ENCODE results near the gene PLEKHG4.

PLEKHG4 gene

DNA sequence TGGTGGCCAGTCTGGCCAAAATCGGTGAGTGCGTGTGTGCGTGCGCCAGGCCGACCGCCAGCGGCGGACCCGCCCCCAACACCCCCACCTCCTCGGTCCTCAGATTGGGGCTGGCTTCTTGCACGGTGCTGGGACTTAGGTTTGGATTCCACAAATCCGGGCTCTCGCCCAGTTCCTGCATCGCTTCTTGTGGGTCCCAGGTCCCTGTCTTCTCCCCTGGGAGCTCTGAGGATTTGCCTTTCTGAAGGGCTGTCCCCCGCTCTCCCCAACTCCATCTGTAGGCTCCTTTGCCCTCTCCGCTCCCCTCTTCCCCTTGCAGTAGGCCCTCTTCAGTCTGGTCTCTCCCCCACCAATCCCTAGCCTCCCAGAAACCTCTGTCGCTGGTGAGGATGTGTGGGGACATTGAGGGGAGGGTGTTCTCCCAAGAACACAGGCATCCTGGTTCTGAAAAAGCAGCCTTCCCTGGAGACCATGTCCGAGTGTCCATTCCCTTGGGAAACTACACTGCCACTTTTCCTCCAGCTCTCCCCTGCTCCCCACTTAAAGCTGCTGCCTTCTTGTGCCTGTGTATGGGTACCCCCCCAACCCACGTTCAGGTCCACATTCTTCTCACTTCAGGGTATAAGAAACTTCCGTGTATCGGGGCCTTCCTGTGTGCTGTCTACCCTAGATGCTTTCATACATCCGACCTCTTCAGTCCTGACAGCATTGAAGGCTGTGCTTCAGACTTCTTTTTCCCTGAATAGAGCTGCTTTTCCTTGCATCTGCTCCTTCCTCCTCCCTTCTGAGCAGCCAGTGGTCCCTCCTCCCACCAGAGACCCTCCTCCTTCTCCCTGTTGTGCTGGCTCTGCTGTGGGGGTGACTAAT lies 29.9 kb upstream of the PLEKHG4 start:
- Mint-ChIP-seq H3K36me3 (no peaks in the 10 kb centered on the region), H3K27ac (no peak overlapping the region), H3K4me3 (peak overlapping the region; percentile 78), H3K4me1 (peaks cover 28% of the 10 kb centered on the region), H3K27me3 (peaks cover 11% of the 10 kb centered on the region), H3K9me3 (no peaks in the 10 kb centered on the region)
- no peak for ATAC-seq (ENCODE audit: low read depth)
- no peak for DNase-seq (ENCODE audit: low spot score in 2 of 2)

DNA sequence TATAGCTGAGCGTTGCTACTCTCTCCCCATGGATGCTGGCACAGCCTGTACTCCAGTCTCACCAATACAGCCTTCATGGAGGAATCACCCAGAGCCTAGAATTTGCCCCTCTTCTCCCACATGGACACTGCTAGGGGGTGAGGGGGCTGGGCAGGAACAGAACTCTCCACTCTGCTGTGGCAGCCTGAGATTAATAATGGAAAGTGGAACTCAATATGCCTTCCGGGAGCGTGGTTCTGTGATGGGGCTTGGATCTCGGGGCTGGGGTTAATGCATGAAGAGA lies 29.3 kb upstream of the PLEKHG4 start:
- no peak for DNase-seq (ENCODE audit: low spot score in 2 of 2)

DNA sequence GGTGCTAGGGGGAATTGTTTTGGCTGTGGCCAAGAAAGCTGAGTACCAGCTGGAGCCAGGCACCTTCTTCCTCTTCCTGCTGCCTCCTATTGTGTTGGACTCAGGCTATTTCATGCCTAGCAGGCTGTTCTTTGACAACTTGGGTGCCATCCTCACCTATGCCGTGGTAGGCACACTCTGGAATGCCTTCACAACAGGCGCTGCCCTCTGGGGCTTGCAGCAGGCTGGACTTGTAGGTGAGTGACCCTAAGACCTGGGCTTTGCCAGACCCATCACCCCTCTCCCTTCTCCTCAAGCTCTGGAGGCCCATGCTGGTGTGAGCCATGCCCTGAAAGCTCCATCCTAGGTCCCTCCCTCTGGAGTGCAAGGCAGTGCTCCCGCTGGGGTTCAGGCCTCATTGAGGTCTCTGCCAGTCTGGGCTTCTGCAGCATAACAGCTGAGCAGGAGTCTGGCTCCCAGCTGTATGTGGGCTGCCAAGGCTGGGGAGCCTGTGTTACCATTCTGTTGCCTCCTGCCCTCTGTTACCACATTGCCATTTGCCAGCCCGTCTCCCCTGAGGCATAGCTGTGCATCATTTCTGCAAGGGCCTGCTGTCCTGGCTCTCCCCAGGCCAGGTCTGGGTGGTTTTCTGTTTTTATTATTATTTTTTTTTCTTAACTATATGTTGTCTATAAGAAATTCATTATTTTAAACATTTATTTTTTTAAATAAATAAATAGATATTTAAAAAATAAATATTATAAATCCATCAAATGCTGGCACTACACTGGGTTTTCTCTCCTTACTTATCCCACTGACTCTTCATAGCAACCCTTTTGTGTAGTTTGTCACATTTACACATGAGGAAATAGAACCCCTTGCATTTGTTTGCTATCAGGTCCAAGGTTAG lies 26.5 kb upstream of the PLEKHG4 start:
- H3K36me3 Mint-ChIP-seq, result no peaks in the 10 kb centered on the region
- H3K27me3 Mint-ChIP-seq, result peaks cover 11% of the 10 kb centered on the region
- no peaks in the 10 kb centered on the region for H3K9me3 Mint-ChIP-seq
- H3K4me1 Mint-ChIP-seq, result peaks cover 16% of the 10 kb centered on the region
- H3K4me3 Mint-ChIP-seq, result no peak overlapping the region
- H3K27ac Mint-ChIP-seq, result no peak overlapping the region
- DNase-seq (ENCODE audit: low spot score in 2 of 2) (no peak), ATAC-seq (ENCODE audit: low read depth) (no peak)

More for the DNA sequence above, 29.3 kb upstream of the PLEKHG4 start:
- Mint-ChIP-seq H3K4me3 (peak overlapping the region; percentile 78), H3K9me3 (no peaks in the 10 kb centered on the region), H3K36me3 (no peaks in the 10 kb centered on the region), H3K27ac (no peak overlapping the region), H3K4me1 (peaks cover 25% of the 10 kb centered on the region), H3K27me3 (peaks cover 11% of the 10 kb centered on the region)
- no peak for ATAC-seq (ENCODE audit: low read depth)

DNA sequence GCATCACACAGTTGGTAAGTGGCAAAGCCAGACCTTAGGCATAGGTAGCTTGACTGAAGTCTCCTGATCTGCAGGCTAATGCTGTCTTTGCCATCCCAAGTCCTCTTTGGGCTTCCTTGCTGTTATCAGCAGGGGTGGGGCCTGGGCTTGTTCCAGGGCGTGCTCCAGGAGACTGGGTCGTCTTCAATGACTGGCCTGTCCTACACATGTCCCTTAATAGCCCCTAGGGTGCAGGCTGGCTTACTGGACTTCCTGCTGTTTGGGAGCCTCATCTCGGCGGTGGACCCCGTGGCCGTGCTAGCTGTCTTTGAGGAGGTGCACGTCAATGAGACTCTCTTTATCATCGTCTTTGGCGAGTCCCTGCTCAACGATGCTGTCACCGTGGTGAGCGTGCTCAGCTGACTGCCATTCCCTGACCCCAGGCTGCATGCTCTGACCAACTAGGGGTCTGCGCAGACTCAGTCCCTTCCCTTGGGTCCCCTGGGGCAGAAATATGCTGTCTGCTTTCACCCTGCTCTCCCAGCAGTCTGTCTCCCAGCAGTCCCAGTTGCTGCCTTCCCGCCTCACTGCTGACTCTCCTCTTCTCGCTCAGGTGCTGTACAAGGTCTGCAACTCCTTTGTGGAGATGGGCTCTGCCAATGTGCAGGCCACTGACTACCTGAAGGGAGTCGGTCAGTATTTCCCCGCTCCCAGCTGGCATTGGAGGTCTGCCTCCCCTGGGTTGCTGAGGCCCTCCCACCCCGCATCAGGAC lies 24.4 kb upstream of the PLEKHG4 start:
- peaks cover 2% of the 10 kb centered on the region for H3K4me1 Mint-ChIP-seq
- no peaks in the 10 kb centered on the region for H3K9me3 Mint-ChIP-seq
- DNase-seq (ENCODE audit: low spot score in 2 of 2), result no peak
- H3K27ac Mint-ChIP-seq, result no peak overlapping the region
- ATAC-seq (ENCODE audit: low read depth), result no peak
- no peak overlapping the region for H3K4me3 Mint-ChIP-seq
- H3K27me3 Mint-ChIP-seq, result peaks cover 5% of the 10 kb centered on the region
- no peaks in the 10 kb centered on the region for H3K36me3 Mint-ChIP-seq

DNA sequence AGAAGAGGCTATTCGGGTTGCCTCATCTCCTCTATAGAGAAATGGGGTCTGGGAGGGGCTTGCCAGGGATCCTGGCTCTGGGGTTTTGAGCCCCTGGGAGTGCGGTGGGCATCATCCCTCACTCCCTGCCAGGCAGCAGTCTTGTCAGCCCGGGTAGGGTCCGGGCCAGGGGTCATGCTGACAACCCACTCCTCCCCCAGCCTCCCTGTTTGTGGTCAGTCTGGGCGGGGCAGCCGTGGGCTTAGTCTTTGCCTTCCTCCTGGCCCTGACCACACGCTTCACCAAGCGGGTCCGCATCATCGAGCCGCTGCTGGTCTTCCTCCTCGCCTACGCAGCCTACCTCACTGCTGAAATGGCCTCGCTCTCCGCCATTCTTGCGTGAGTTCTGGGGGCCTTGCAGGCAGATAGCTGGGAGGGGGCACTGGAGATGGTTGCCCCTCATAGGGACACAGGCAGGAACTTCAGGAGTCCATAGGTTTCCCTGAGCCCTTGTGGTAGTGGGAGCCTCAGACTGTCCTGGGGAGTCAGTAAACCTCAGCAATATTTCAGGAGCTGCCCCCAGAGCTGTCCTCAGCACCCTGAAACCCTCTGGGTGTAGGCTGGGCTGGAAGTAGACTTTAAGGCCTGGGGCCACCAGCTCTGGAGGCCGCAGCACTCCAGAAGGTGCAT lies 23.6 kb upstream of the PLEKHG4 start:
- H3K4me1 Mint-ChIP-seq, result no peaks in the 10 kb centered on the region
- no peak for ATAC-seq (ENCODE audit: low read depth)
- H3K4me3 Mint-ChIP-seq, result no peak overlapping the region
- peaks cover 2% of the 10 kb centered on the region for H3K27me3 Mint-ChIP-seq
- no peaks in the 10 kb centered on the region for H3K36me3 Mint-ChIP-seq
- H3K27ac Mint-ChIP-seq, result no peak overlapping the region
- no peaks in the 10 kb centered on the region for H3K9me3 Mint-ChIP-seq
- DNase-seq (ENCODE audit: low spot score in 2 of 2), result no peak

DNA sequence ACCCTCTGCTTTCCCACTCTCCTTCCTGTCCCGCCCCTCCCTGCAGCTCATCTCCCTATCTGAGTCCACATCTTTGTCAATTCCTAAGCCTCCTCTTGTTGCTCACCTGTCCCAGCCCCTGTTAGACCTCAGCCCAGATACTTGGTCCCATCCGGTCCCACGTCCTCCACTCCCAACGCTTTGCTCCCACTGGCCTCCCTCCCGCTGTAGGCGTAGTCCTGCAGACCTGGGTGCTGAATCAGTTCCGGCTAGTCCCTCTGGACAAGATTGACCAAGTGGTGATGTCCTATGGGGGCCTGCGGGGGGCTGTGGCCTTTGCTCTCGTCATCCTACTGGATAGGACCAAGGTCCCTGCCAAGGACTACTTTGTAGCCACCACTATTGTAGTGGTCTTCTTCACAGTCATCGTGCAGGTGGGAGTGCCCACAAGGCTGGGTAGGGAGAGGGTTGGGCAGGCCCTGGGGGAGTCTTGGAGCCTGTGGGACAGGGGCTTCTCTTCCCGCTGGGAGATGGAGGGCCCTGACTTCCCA lies 22.6 kb upstream of the PLEKHG4 start:
- Mint-ChIP-seq H3K4me1 (no peaks in the 10 kb centered on the region), H3K36me3 (no peaks in the 10 kb centered on the region), H3K4me3 (no peak overlapping the region), H3K27ac (no peak overlapping the region), H3K9me3 (no peaks in the 10 kb centered on the region), H3K27me3 (peaks cover under 1% of the 10 kb centered on the region)
- ATAC-seq (ENCODE audit: low read depth) (no peak), DNase-seq (ENCODE audit: low spot score in 2 of 2) (no peak)

DNA sequence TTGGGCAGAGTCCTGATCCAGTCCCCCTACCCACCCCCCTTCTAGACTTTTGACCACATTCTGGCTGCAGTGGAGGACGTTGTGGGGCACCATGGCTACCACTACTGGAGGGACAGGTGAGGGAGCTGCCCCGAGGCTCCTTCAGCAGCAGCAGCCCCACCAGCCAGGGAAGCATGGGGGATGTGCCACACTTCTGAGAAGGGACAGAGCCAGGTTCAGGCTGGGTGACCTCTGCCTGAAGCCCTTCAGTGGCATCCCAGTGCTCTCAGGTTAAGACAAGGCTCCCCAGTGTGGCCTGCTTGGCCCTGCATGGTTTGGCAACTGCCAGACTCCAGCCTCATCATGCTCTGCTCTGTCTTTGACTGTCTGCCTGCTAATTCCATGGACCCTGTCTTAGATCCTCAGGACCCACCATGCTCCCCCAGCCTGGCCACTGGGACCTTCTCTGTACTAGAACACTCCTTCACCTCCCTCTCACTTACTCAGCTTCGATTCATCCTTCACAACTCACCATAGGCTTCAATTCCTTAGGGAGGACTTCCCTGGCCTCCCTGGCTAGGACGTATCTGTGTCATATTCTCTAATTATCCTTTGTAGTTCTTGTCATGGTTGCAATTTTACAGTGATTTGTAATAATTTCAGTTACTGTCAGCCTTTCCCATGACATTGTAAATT lies 21.7 kb upstream of the PLEKHG4 start:
- Mint-ChIP-seq H3K36me3 (no peaks in the 10 kb centered on the region), H3K27me3 (no peaks in the 10 kb centered on the region), H3K4me1 (no peaks in the 10 kb centered on the region), H3K27ac (no peak overlapping the region), H3K4me3 (no peak overlapping the region), H3K9me3 (no peaks in the 10 kb centered on the region)
- DNase-seq (ENCODE audit: low spot score in 2 of 2) (no peak), ATAC-seq (ENCODE audit: low read depth) (no peak)

DNA sequence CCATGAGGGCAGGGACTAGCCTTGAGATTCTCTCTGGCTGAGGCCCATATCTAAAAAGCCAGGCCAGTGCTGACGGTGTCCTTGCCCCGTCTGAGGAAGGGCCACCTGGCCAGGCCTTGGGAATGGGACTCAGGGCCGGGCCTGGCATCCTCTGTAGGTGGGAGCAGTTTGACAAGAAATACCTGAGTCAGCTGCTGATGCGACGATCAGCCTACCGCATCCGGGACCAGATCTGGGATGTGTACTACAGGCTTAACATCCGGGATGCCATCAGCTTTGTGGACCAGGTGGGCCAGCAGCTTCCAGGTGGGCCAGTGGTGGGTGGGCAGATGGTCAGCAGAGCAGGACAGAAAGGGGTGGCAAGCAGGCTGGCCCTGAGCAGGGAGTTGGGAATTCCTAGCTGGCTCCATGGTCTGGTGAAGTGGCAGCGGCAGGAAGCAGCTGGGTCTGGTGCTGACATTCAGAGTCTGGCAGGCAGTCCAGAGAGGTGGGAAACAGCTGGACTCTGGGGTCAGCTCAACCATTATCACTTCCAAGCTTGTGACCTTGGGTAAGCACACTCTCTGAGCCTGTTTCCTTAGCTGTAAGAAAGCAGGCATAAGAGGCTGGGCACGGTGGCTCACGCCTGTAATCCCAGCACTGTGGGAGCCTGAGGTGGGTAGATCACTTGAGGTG lies 21.0 kb upstream of the PLEKHG4 start:
- ATAC-seq (ENCODE audit: low read depth) (no peak), DNase-seq (ENCODE audit: low spot score in 2 of 2) (no peak)
- Mint-ChIP-seq H3K4me3 (no peak overlapping the region), H3K9me3 (no peaks in the 10 kb centered on the region), H3K27ac (no peak overlapping the region), H3K27me3 (peaks cover 6% of the 10 kb centered on the region), H3K4me1 (no peaks in the 10 kb centered on the region), H3K36me3 (no peaks in the 10 kb centered on the region)

DNA sequence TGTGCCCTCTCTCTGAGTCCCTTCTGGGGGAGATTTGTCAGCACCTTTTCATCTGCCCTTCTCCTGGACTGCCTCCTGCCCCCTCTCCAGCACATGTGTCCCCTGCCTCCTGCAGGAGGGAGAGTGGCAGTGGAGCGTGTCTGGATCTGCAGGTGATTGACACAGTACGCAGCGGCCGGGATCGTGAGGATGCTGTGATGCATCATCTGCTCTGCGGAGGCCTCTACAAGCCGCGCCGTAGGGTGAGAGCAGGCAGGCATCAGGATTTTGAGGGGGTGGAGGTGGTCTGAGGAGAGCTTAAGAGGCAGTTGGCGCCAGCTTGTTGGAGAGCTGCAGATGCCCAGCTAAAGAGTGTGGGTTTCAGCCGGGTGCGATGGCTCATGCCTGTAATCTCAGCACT lies 19.6 kb upstream of the PLEKHG4 start:
- Mint-ChIP-seq H3K27me3 (peaks cover 6% of the 10 kb centered on the region), H3K27ac (no peak overlapping the region), H3K4me1 (no peaks in the 10 kb centered on the region), H3K9me3 (no peaks in the 10 kb centered on the region), H3K4me3 (no peak overlapping the region), H3K36me3 (no peaks in the 10 kb centered on the region)
- DNase-seq (ENCODE audit: low spot score in 2 of 2), result no peak
- ATAC-seq (ENCODE audit: low read depth), result no peak

DNA sequence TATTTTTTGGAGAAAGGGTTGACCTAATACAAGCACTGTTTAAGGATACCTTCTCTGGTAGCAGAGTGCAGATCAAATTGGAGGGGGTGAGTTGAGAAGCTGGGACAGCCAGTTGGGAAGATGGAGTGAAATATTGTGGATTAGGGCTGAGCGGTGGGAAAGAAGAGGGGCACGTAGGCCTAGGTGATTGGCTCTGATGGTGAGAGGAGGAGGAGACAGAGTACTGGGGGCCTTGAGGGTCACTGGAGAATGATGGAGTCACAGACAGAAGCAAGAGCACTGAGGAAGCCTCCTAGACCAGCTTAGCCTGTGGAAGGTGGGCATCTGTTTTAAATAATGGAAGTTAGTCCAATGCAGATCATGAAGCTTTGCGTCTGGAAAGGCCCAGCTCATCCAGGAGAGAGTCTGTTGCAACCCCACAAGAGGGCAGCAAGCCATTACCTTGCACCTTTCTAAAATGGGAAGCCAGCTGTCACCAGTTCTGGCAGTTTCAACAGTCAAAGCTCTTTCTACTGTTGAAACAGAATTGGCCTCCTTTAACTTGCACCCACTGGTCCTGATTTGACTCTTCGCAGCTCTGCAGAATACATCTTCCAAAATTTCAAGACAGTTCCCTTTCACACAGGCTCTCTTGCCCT lies 18.8 kb upstream of the PLEKHG4 start:
- H3K9me3 Mint-ChIP-seq, result no peaks in the 10 kb centered on the region
- peaks cover 6% of the 10 kb centered on the region for H3K27me3 Mint-ChIP-seq
- ATAC-seq (ENCODE audit: low read depth) (peak; percentile 74), DNase-seq (ENCODE audit: low spot score in 2 of 2) (peak in 1 of 2 donors; percentile 28)
- no peaks in the 10 kb centered on the region for H3K36me3 Mint-ChIP-seq
- no peak overlapping the region for H3K27ac Mint-ChIP-seq
- H3K4me1 Mint-ChIP-seq, result no peaks in the 10 kb centered on the region
- no peak overlapping the region for H3K4me3 Mint-ChIP-seq

DNA sequence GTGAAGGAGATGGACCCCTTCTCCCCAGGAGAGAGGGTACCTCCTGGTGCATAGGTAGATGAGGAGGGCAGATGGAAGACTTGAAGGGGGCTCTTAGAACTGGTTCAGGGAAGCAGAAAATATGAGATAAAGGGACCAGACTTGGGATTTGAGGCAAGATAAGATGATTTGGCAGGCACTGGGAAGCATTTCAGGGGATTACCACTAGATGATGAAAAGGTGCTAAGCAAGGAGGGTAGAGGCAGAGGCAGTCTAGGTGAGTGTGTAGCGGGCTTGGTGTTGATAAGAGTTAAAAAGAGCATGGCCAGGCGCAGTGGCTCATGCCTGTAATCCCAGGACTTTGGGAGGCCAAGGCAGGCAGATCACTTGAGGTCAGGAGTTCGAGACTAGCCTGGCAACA lies 16.1 kb upstream of the PLEKHG4 start:
- ATAC-seq (ENCODE audit: low read depth) (no peak), DNase-seq (ENCODE audit: low spot score in 2 of 2) (no peak)
- Mint-ChIP-seq H3K36me3 (no peaks in the 10 kb centered on the region), H3K9me3 (no peaks in the 10 kb centered on the region), H3K27me3 (peaks cover 6% of the 10 kb centered on the region), H3K27ac (no peak overlapping the region), H3K4me1 (no peaks in the 10 kb centered on the region), H3K4me3 (no peak overlapping the region)

DNA sequence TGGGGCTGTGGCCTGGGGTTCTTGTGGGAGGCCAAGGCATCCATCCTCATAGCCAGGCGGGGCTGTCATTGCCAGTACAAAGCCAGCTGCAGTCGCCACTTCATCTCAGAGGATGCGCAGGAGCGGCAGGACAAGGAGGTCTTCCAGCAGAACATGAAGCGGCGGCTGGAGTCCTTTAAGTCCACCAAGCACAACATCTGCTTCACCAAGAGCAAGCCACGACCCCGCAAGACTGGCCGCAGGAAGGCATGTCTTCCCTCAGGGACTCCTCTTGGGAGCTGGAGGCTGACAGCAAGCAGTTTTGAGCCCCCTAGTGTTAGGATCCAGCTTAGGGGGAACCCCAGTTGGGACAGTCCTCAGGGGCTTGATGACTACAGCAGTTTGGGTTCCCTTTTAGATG lies 15.1 kb upstream of the PLEKHG4 start:
- Mint-ChIP-seq H3K36me3 (no peaks in the 10 kb centered on the region), H3K9me3 (no peaks in the 10 kb centered on the region), H3K27me3 (peaks cover 6% of the 10 kb centered on the region), H3K4me3 (no peak overlapping the region), H3K4me1 (no peaks in the 10 kb centered on the region), H3K27ac (no peak overlapping the region)
- no peak for DNase-seq (ENCODE audit: low spot score in 2 of 2)
- no peak for ATAC-seq (ENCODE audit: low read depth)

Measured in memory B cell (primary cell).